Fibroblast of mammary gland (primary cell): ENCODE measurements around the gene WDR27.
"Not testable (repeated sequence)": the region's sequence is repeated elsewhere in the genome, so short reads cannot be mapped to it uniquely, and the experiment has no call there.

Source experiments
- DNase-seq: peaks from one replicate; pipeline ENCODE4 v3.0.0-alpha.2; 2010; ENCODE audit warnings: low read depth
- H3K4me3 ChIP-seq: 2 replicates; pipeline ENCODE4 v1.5.1; 2011; ENCODE audit warnings: low read depth, mild to moderate bottlenecking, low read length, moderate library complexity; ENCODE audit not compliant: control insufficient read depth
- TF ChIP-seq, protein P1 (sequence below): conservative IDR thresholded peaks from 2 replicates; pipeline ENCODE4 v1.5.1; 2011; ENCODE audit warnings: low read depth, low read length, inconsistent platforms; ENCODE audit not compliant: control insufficient read depth, insufficient read depth

WDR27 gene

DNA sequence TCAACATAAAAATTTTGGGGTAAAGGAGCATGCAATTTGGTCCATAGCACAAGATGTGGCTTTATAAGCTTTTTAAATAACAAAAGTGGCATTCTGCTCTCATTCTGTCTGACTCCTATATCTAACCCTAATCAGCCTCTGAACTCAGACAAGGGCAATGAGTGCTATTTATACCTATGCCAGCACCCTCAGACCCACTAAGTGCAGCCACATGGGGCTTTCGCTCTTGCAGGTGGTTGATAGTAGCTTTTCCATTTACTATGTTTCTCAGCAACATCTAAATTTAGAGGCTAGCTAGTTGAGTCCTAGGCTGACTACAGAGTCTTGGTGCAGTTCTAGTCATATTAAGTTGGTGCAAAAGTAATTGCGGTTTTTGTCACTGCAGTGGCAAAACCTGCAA is 231.0 kb downstream of the WDR27 start:
- TF ChIP-seq, protein P1, sequence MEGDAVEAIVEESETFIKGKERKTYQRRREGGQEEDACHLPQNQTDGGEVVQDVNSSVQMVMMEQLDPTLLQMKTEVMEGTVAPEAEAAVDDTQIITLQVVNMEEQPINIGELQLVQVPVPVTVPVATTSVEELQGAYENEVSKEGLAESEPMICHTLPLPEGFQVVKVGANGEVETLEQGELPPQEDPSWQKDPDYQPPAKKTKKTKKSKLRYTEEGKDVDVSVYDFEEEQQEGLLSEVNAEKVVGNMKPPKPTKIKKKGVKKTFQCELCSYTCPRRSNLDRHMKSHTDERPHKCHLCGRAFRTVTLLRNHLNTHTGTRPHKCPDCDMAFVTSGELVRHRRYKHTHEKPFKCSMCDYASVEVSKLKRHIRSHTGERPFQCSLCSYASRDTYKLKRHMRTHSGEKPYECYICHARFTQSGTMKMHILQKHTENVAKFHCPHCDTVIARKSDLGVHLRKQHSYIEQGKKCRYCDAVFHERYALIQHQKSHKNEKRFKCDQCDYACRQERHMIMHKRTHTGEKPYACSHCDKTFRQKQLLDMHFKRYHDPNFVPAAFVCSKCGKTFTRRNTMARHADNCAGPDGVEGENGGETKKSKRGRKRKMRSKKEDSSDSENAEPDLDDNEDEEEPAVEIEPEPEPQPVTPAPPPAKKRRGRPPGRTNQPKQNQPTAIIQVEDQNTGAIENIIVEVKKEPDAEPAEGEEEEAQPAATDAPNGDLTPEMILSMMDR: no peak
- no peak overlapping the region for H3K4me3 ChIP-seq
- DNase-seq: no peak

DNA sequence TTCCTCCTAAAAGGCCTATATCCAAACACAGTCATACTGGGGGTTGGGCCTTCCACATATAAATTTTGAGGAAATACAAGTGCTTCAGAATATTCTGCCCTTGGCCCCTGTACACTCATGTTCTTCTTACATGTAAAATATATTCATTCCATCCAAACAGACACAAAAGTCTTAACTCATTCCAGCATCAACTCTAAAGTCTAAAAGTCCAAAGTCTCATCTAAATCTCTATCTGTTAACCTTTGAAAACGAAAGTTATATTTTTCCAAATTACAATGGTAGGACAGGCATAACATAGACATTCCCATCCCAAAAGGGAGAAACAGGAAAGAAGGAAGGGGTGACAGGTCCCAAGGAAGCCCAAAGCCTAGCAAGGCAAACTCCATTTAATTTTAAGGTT is 232.8 kb downstream of the WDR27 start:
- H3K4me3 ChIP-seq: no peak overlapping the region
- DNase-seq: no peak
- TF ChIP-seq, protein P1: no peak

DNA sequence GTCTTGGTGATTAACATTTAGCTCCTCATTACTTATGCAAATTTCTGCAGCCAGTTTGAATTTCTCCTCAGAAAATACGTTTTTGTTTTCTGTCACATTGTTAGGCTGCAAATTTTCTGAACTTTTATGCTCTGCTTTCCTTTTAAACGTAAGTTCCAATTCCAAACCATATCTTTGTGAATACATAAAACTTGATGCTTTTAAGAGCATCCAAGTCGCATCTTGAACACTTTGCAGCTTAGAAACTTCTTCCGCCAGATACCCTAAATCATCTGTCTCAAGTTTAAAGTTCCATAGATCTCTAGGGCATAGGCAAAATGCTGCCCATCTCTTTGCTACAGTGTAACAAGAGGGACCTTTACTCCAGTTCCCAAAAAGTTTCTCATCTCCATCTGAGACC is 234.1 kb downstream of the WDR27 start:
- not testable (repeated sequence) for DNase-seq, H3K4me3 ChIP-seq

DNA sequence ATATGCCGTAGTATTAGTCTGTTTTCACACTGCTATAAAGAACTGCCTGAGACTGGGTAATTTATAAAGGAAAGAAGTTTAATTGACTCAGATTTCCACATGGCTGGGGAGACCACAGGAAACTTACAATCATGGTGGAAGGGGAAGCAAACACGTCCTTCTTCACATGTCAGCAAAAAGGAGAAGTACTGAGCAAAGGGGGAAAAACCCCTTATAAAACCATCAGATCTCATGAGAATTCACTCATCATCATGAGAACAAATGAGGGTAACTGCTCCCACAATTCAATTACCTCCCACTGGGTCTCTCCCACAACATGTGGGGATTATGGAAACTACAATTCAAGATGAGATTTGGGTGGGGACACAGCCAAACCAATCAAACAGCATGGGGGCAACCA is 235.6 kb downstream of the WDR27 start:
- DNase-seq, H3K4me3 ChIP-seq: not testable (repeated sequence)

DNA sequence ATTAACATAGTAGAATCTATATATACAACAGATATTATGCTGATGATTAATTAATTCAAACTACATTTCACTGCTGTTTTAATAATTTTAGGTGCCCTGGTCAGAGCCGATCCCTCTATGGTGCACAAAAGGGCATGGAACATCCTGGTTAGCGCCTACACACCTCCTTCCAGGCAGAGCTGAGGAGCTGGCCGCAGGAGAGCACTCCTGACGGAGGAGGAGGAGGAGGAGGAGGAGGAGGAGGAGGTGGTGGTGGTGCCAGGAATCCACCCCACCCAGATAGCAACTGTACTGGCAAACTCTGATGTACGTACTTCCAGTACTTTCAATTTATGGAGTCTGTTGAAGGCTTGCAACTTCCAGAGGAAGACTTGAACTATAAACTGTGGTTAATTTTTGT is 244.1 kb downstream of the WDR27 start:
- TF ChIP-seq, protein P1: no peak
- no peak for DNase-seq
- H3K4me3 ChIP-seq: no peak overlapping the region

DNA sequence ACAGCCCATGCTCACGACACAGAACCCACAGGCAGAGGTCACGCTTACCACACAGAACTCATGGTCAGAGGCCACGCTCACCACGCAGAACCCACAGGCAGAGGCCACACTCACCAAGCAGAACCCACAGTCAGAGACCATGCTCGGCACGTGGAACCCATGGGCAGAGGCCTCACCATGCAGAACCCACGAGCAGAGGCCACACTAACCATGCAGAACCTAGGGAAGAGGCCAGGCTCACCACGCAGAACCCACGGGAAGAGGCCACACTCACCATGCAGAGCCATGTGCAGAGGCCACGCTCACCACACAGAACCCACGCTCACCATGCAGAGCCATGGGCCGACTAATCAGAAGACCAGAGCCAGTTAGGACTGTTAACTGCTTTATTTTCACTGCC is 245.0 kb downstream of the WDR27 start:
- no peak overlapping the region for H3K4me3 ChIP-seq
- DNase-seq: no peak
- TF ChIP-seq, protein P1: no peak

DNA sequence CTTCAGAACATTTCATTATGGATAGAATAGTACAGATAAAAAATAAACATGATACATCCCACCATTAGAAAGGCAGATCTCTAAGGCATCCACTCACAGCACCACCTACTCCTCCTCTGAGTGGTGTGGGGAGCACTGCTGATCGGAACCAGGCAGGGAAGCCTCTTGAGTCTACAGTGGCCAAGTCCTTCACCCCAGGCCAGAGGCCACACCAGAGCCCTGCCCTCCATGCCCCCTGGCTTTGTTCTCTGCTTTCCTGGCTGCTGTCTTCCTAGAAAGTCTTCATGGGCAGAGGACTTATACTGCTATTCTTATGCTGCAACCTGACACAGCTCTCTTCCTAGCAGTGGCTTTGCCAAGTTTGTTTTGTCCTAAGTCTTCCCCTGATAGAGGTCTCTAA is 246.4 kb downstream of the WDR27 start:
- H3K4me3 ChIP-seq: no peak overlapping the region
- DNase-seq: no peak
- TF ChIP-seq, protein P1: no peak

DNA sequence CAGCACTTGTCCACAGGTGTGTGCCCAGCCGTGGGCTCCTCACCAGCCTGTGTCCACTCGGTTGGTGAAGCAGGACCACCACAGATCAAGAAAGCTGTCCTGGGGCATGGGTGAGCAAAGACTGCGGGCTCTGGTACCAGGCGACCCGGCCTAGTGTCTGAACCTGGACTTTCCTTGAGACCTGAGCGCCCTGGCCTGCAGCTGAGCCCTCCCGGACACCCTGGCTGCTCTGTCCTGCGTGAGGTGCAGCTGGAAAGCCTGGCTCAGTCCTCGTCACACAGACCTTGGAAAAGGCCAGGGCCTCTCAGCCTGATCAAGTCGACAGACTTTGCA is 247.0 kb downstream of the WDR27 start:
- no peak overlapping the region for H3K4me3 ChIP-seq
- TF ChIP-seq, protein P1: no peak
- no peak for DNase-seq
